Left lung (tissue), 10 donors: Measurements from ENCODE around the gene RSPH6A. TPM values are rescaled to one million over a fixed set of nuclear protein-coding genes. Genes with fewer than 3 reads are reported as not detected.

Experiments used
- ATAC-seq: fragments of 200-7000 bp; cut with Tn5 transposase; one replicate; pipeline ENCODE4 v1.9.1; 2020; ENCODE audit warnings: moderate library complexity
- DNase-seq, 4 donors: peaks; one replicate each; pipeline ENCODE4 v3.0.0-alpha.2; 2013 to 2020
- H3K27ac ChIP-seq, 2 donors: fragments of 200-600 bp; sonication (generic) in 1 of 2; one replicate each; pipeline versions ENCODE4 v1.5.0 to v1.8.0; 2020 to 2021
- H3K27me3 ChIP-seq, 2 donors: fragments of 200-600 bp; sonication (generic) in 1 of 2; one replicate each; pipeline versions ENCODE4 v1.5.0 to v1.8.0; 2020 to 2021
- H3K36me3 ChIP-seq, 2 donors: fragments of 200-600 bp; sonication (generic) in 1 of 2; one replicate each; pipeline versions ENCODE4 v1.5.0 to v1.8.0; 2020 to 2021
- H3K4me1 ChIP-seq, 2 donors: fragments of 200-600 bp; one replicate each; pipeline ENCODE4 v1.8.0; 2021
- H3K4me3 ChIP-seq, 2 donors: fragments of 200-600 bp; sonication (generic) in 1 of 2; one replicate each; pipeline versions ENCODE4 v1.5.0 to v1.8.0; 2020 to 2021; ENCODE audit warnings: mild to moderate bottlenecking in 1 of 2
- H3K9me3 ChIP-seq, 2 donors: fragments of 200-600 bp; sonication (generic) in 1 of 2; one replicate each; pipeline versions ENCODE4 v1.5.0 to v1.8.0; 2020 to 2021
- intact Hi-C, 2 donors: fragments of 100-400 bp; cut with DNase I; formaldehyde crosslinking; loops; one replicate each; pipeline versions ENCODE4 v1.11.2 to v1.14.2; 2022
- polyA plus RNA-seq, 6 donors: library from polyadenylated mRNA; unstranded; fragments of 120-200 nt; gene quantifications; one replicate each; pipeline ENCODE4 v1.2.1, GENCODE V29; 2013; ENCODE audit not compliant: insufficient read length in 6 of 6
- total RNA-seq, 2 donors: library from RNA; stranded (reverse); fragmentation: NEBNext Ultra II Directional; extraction: Animal tissue kit (Norgen Biotek cat#: 25700); gene quantifications; one replicate each; pipeline ENCODE4 v1.2.1, GENCODE V29; 2021
- TF ChIP-seq, protein P1 (sequence below), 2 donors: fragments of 200-600 bp; sonication (generic) in 1 of 2; IDR thresholded peaks; one replicate each; pipeline versions ENCODE4 v1.5.0 to v1.8.0; 2021; ENCODE audit warnings: antibody characterized with exemption in 2 of 2
- donor health status: DM: no; HTN: yes; CAD: no.
- donor health status: DM: no; HTN: no; CAD: no.

The RSPH6A gene
- total and polyA plus RNA-seq, 8 donors, result 0.09 to 0.13 TPM; not detected in 6

DNA sequence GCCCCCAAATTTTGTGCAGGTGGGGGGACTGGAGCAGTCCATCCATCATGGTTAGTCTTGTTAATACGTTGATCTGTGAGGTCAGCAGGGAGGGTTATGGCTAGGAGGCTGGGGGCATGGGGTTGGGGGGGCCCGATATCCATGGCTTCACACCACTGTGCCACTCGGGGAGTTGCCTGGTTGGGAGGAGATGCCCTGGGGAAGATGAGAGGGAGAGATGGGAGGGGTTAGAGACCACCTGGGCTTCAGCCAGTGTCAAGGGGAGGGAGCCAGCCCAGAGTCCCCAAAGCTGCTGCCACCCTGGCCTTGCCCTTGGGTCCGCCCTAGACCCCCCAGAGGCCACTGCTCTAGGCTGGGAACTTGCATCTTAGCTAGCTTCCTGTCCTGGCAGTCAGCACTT is 31.0 kb downstream of the RSPH6A start:
- Histone ChIP-seq H3K27ac (peak overlapping the region in 1 of 2 donors; percentile 65), H3K36me3 (peaks cover 0 to 40% of the 10 kb centered on the region in 2 donors), H3K27me3 (peaks cover 0 to 100% of the 10 kb centered on the region in 2 donors), H3K4me3 (no peak overlapping the region), H3K4me1 (peaks cover 11 to 37% of the 10 kb centered on the region in 2 donors), H3K9me3 (no peaks in the 10 kb centered on the region)
- DNase-seq (no peak), ATAC-seq (no peak)
- TF ChIP-seq, protein P1, sequence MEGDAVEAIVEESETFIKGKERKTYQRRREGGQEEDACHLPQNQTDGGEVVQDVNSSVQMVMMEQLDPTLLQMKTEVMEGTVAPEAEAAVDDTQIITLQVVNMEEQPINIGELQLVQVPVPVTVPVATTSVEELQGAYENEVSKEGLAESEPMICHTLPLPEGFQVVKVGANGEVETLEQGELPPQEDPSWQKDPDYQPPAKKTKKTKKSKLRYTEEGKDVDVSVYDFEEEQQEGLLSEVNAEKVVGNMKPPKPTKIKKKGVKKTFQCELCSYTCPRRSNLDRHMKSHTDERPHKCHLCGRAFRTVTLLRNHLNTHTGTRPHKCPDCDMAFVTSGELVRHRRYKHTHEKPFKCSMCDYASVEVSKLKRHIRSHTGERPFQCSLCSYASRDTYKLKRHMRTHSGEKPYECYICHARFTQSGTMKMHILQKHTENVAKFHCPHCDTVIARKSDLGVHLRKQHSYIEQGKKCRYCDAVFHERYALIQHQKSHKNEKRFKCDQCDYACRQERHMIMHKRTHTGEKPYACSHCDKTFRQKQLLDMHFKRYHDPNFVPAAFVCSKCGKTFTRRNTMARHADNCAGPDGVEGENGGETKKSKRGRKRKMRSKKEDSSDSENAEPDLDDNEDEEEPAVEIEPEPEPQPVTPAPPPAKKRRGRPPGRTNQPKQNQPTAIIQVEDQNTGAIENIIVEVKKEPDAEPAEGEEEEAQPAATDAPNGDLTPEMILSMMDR (IDR thresholded peaks at IDR 0.05), result no peak
- intact Hi-C loops, result no loop called here

DNA sequence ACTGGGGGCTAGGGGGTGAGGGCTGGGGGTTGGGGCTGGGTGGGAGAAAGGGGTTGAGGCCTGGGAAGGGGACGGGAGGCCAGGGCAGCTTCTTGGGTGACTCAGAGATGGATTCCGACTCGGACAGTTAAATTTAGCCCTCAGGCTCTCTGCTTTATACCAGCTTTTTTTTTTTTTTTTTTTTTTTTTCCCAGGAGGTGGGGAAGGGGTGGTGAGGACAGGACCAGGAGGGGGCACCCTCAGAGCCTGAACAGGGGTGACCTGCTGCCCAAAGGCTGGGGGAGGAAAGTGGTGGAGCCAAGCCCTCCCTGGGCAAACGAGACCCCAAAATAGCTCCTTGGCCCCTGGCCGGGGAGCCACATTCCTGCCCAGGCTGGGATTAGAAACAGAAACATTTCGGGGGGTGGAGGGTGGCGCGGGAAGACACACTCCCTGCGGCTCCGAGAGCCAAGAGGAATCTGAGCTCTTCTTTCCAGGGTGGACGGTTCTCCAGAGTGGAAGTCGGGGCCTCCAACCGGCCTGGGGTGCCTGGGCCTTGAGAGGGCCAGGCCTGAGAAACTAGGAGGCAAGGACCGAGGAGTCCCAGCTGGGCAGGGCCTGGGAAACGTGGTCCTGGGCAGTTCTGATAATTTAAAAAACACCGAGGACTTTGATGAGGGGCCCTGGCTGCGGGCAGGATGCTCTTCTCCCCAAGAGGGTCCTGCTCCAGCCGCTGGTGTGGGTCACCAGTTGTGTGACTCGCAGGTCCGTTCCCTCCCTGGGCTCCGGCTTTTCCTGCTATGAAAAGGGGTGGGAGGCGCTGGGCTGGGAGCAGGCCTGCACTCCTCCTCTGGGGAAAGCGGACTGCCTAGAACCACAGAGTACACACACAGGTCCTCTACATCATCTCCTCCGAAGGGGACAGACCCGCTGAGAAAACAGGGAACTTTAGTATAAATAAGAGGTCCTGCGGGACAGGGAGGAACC is 32.0 kb downstream of the RSPH6A start:
- peaks cover 0 to 100% of the 10 kb centered on the region in 2 donors for H3K27me3 ChIP-seq
- H3K4me1 ChIP-seq, result peaks cover 11 to 42% of the 10 kb centered on the region in 2 donors
- DNase-seq (no peak), ATAC-seq (no peak)
- peaks cover 0 to 31% of the 10 kb centered on the region in 2 donors for H3K36me3 ChIP-seq
- peak overlapping the region; percentile 48 to 65 for H3K27ac ChIP-seq
- no peak overlapping the region for H3K4me3 ChIP-seq
- H3K9me3 ChIP-seq, result no peaks in the 10 kb centered on the region
- intact Hi-C loops, result no loop called here
- TF ChIP-seq, protein P1 (IDR thresholded peaks at IDR 0.05), result no peak

DNA sequence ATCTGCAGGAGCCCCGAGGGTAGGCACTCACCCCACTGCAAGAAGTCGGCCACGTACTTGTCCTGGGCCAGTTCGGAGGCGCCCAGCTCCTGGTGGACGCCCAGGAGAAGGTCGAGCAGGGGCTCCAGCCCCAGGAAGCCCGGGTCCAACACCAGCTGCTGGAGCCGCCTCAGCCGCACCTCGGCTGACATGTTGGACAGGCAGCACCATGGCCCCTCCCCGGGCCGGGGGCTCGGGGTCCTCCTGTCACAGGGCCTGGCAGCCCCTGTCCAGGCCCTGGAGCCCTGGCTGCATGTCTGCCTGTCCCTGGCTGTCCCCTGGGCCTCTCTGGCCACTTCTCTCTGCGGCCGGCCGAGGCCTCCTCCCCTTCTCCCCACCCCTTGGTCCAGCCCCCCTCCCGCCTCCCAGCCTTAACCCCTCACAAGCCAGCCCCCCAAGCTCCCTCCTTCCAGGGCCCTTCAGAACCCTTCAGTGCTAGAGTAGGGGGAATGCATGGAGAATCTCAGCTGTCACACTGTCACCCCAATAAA is 32.9 kb downstream of the RSPH6A start, which contains the start of gene DMPK:
Gene DMPK, minus strand, starts transcription at position 329 of the 530 bp plus-strand sequence. Its CDS starts 138 bp downstream, at position 191.
- no peaks in the 10 kb centered on the region for H3K9me3 ChIP-seq
- ATAC-seq (peak; percentile 18), DNase-seq (peak in 1 of 4 donors; percentile 75)

DNA sequence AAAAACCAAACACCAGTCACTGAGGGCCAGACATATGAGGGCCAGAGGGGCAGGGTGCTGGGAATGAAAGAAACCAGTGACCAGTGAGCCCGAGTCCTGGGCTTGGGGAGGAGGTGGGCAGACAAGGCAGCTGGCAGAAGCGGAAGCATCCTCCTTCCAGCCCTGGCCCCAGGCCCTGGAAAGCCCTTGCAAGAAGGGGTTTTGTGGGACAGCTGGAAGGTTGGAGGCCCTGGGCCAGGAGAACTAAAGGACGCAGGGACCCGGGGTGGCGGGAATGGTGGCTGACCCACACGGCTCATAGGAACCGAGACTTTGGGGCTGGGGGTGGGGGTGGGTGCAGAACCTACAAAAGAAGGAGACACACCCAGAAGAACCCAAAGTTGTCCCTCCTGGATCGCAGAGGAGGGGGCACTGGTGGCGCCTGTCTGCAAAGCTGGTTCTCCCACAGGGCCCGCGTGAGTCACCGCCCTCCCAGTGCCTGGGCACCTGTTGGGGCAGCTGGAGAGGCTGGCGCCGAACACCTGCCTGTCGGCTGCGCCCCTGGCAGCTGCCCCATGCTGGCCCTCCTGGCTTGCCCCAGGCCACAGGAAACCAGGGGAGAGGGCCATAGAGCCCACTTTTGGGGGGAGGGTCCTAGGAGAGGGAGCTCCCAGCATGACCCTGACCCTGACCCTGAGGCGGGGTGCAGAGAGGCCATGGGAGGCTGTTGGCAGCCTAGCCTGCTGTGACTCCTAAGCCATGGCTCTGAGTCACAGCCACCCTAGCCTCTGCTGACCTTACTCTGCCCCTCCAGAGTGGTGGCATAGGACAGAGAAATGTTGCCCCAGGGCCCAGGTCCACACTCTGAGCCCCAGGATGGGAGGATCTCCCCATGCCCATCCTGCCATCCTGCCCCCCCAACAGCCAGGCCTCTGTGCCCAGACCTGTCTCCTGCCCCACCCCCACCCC is 33.6 kb downstream of the RSPH6A start:
- intact Hi-C loops, result no loop called here
- DNase-seq (peak in 1 of 4 donors; percentile 86), ATAC-seq (peak; percentile 36)
- TF ChIP-seq, protein P1 (IDR thresholded peaks at IDR 0.05), result no peak
- H3K4me1 ChIP-seq, result peaks cover 11 to 42% of the 10 kb centered on the region in 2 donors
- no peaks in the 10 kb centered on the region for H3K9me3 ChIP-seq
- peak overlapping the region; percentile 35 to 36 for H3K4me3 ChIP-seq
- peaks cover 0 to 100% of the 10 kb centered on the region in 2 donors for H3K27me3 ChIP-seq
- H3K27ac ChIP-seq, result peak overlapping the region in 1 of 2 donors; percentile 37
- peaks cover 0 to 31% of the 10 kb centered on the region in 2 donors for H3K36me3 ChIP-seq

More for the DNA sequence above, 32.9 kb downstream of the RSPH6A start, which contains the start of gene DMPK:
- intact Hi-C loops, result no loop called here
- peak within 1 kb of the TSS; percentile 35 to 36 for H3K4me3 ChIP-seq
- peaks cover 0 to 31% of the 10 kb centered on the region in 2 donors for H3K36me3 ChIP-seq
- TF ChIP-seq, protein P1 (IDR thresholded peaks at IDR 0.05), result no peak
- H3K27me3 ChIP-seq, result peaks cover 0 to 100% of the 10 kb centered on the region in 2 donors
- peaks cover 11 to 42% of the 10 kb centered on the region in 2 donors for H3K4me1 ChIP-seq
- peak within 1 kb of the TSS; percentile 48 to 65 for H3K27ac ChIP-seq
